GM12872 (cell line): Measurements from ENCODE around the gene BCORL1.
A peak's percentile ranks its signal among the peaks of the same experiment; 100 is the strongest.

Experiments
- CTCF ChIP-seq: IDR thresholded peaks from 3 replicates; pipeline ENCODE4 v1.5.1; 2011; ENCODE audit warnings: low read depth, mild to moderate bottlenecking, low read length, moderate library complexity; ENCODE audit not compliant: insufficient read depth

Gene BCORL1

GRCh38 chrX:130028196-130028595 lies 45.8 kb downstream of the BCORL1 start:
- TF ChIP-seq CTCF, result peak; percentile 72

GRCh38 chrX:130030826-130031225 lies 48.4 kb downstream of the BCORL1 start:
- no peak for TF ChIP-seq CTCF

- TF ChIP-seq CTCF, result no peak
Observed at GRCh38 chrX:130032552-130032951, 50.1 kb downstream of the BCORL1 start.

GRCh38 chrX:130034178-130034577 lies 51.7 kb downstream of the BCORL1 start:
- no peak for TF ChIP-seq CTCF

GRCh38 chrX:130039847-130040246 lies 57.4 kb downstream of the BCORL1 start:
- no peak for TF ChIP-seq CTCF

GRCh38 chrX:130047416-130047815 lies 65.0 kb downstream of the BCORL1 start:
- no peak for TF ChIP-seq CTCF

- no peak for TF ChIP-seq CTCF
Observed at GRCh38 chrX:130048686-130049222, 66.3 kb downstream of the BCORL1 start.

GRCh38 chrX:130049821-130050220 lies 67.4 kb downstream of the BCORL1 start:
- no peak for TF ChIP-seq CTCF
